ENCODE results near the gene DSG3.

Gene DSG3

GRCh38 chr18:31420524-31420923 is 27.0 kb upstream of the DSG3 start:
- TF ChIP-seq CTCF (conservative IDR thresholded peaks at IDR 0.05; ENCODE audit: low read length), result no peak
- DNase-seq (ENCODE audit: low read depth), result no peak
- H3K4me3 ChIP-seq (ENCODE audit: low read length), result no peak overlapping the region

GRCh38 chr18:31424383-31424988 is 23.1 kb upstream of the DSG3 start:
- H3K4me3 ChIP-seq (ENCODE audit: low read length), result no peak overlapping the region
- DNase-seq (ENCODE audit: low read depth), result no peak
- peak; percentile 42 for TF ChIP-seq CTCF (conservative IDR thresholded peaks at IDR 0.05; ENCODE audit: low read length)

GRCh38 chr18:31426021-31426420 is 21.5 kb upstream of the DSG3 start:
- DNase-seq (ENCODE audit: low read depth), result no peak
- no peak overlapping the region for H3K4me3 ChIP-seq (ENCODE audit: low read length)
- TF ChIP-seq CTCF (conservative IDR thresholded peaks at IDR 0.05; ENCODE audit: low read length), result no peak

- no peak for TF ChIP-seq CTCF (conservative IDR thresholded peaks at IDR 0.05; ENCODE audit: low read length)
- no peak overlapping the region for H3K4me3 ChIP-seq (ENCODE audit: low read length)
- DNase-seq (ENCODE audit: low read depth), result no peak
Measured at GRCh38 chr18:31426871-31427406, 20.6 kb upstream of the DSG3 start.

- no peak overlapping the region for H3K4me3 ChIP-seq (ENCODE audit: low read length)
- no peak for DNase-seq (ENCODE audit: low read depth)
- no peak for TF ChIP-seq CTCF (conservative IDR thresholded peaks at IDR 0.05; ENCODE audit: low read length)
Measured at GRCh38 chr18:31428211-31428610, 19.3 kb upstream of the DSG3 start.

GRCh38 chr18:31429623-31430022 is 17.9 kb upstream of the DSG3 start:
- no peak for TF ChIP-seq CTCF (conservative IDR thresholded peaks at IDR 0.05; ENCODE audit: low read length)
- no peak for DNase-seq (ENCODE audit: low read depth)
- H3K4me3 ChIP-seq (ENCODE audit: low read length), result no peak overlapping the region

GRCh38 chr18:31430072-31430471 is 17.5 kb upstream of the DSG3 start:
- TF ChIP-seq CTCF (conservative IDR thresholded peaks at IDR 0.05; ENCODE audit: low read length), result no peak
- no peak overlapping the region for H3K4me3 ChIP-seq (ENCODE audit: low read length)
- no peak for DNase-seq (ENCODE audit: low read depth)

All from AG10803 (cell line).